ENCODE measurements around the gene THBS2.

DNA sequence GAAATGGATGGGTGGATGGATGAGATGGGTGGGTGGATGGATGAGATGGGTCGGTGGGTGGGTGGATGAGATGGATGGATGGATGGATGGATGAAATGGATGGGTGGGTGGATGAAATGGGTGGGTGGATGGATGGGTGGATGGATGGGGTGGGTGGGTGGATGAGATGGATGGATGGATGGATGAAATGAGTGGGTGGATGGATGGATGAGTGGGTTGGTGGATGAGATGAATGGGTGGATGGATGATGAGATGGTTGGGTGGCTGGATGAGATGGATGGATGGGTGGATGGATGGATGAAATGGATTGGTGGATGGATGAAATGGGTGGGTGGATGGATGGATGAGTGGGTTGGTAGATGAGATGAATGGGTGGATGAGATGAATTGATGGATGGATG lies 35.7 kb downstream of the THBS2 start:
- no peak for TF ChIP-seq CHD1 (IDR thresholded peaks at IDR 0.05; ENCODE audit: low read depth, low read length)
- TF ChIP-seq, protein P1, sequence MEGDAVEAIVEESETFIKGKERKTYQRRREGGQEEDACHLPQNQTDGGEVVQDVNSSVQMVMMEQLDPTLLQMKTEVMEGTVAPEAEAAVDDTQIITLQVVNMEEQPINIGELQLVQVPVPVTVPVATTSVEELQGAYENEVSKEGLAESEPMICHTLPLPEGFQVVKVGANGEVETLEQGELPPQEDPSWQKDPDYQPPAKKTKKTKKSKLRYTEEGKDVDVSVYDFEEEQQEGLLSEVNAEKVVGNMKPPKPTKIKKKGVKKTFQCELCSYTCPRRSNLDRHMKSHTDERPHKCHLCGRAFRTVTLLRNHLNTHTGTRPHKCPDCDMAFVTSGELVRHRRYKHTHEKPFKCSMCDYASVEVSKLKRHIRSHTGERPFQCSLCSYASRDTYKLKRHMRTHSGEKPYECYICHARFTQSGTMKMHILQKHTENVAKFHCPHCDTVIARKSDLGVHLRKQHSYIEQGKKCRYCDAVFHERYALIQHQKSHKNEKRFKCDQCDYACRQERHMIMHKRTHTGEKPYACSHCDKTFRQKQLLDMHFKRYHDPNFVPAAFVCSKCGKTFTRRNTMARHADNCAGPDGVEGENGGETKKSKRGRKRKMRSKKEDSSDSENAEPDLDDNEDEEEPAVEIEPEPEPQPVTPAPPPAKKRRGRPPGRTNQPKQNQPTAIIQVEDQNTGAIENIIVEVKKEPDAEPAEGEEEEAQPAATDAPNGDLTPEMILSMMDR (IDR thresholded peaks at IDR 0.05 in 2 of 3, conservative IDR thresholded peaks at IDR 0.05 in 1 of 3; ENCODE audit: control insufficient read depth in 2 of 3, extremely low read depth in 1 of 3, insufficient read depth in 1 of 3, low read depth in 3 of 3, low read length in 3 of 3), result no peak
- no peak for TF ChIP-seq EGR1 (IDR thresholded peaks at IDR 0.05; ENCODE audit: borderline replicate concordance in 1 of 2, low read depth in 2 of 2, low read length in 2 of 2)
- TF ChIP-seq, protein P2, sequence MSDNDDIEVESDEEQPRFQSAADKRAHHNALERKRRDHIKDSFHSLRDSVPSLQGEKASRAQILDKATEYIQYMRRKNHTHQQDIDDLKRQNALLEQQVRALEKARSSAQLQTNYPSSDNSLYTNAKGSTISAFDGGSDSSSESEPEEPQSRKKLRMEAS (IDR thresholded peaks at IDR 0.05; ENCODE audit: low read depth, low read length), result no peak
- no peak for TF ChIP-seq POLR2AphosphoS5 (IDR thresholded peaks at IDR 0.05; ENCODE audit: low read length)

Measured in GM12878 (cell line).